DND-41 (cell line): Measurements from ENCODE around the gene USE1.

ENCODE experiments used
- ATAC-seq: fragments of 200-7000 bp; cut with Tn5 transposase; 3 replicates; pipeline ENCODE4 v1.9.1; 2021; ENCODE audit warnings: low read depth; ENCODE audit not compliant: insufficient read depth
- DNase-seq: peaks from one replicate; pipeline ENCODE4 v3.0.0-alpha.2; 2020
- H2AFZ ChIP-seq: 2 replicates; pipeline ENCODE4 v1.6.0; 2012; ENCODE audit warnings: low read depth, low read length
- H3K27ac ChIP-seq: 2 replicates; pipeline ENCODE4 v1.5.1; 2012; ENCODE audit warnings: low read length, inconsistent platforms
- H3K27me3 ChIP-seq: fragments of 200-600 bp; sonication (generic); 2 replicates; pipeline ENCODE4 v1.6.0; 2012; ENCODE audit warnings: low read length, mild to moderate bottlenecking, inconsistent platforms; ENCODE audit not compliant: insufficient read depth, poor library complexity
- H3K36me3 ChIP-seq: 2 replicates; pipeline ENCODE4 v1.5.1; 2012; ENCODE audit warnings: low read length, inconsistent platforms; ENCODE audit not compliant: insufficient read depth
- H3K4me1 ChIP-seq: 2 replicates; pipeline ENCODE4 v1.5.1; 2012; ENCODE audit warnings: mild to moderate bottlenecking, low read length; ENCODE audit not compliant: insufficient read depth
- H3K4me2 ChIP-seq: 2 replicates; pipeline ENCODE4 v1.6.0; 2012; ENCODE audit warnings: mild to moderate bottlenecking, moderate library complexity, low read length, inconsistent platforms; ENCODE audit not compliant: insufficient read depth
- H3K4me3 ChIP-seq, 2 experiments: fragments of 200-600 bp in 1 of 2; shearing (Covaris generic) in 1 of 2; 2 replicates each; pipeline ENCODE4 v1.5.1; 2012 to 2016; ENCODE audit warnings: inconsistent platforms in 2 of 2, low read length in 2 of 2, mild to moderate bottlenecking in 2 of 2, low read depth in 1 of 2, moderate library complexity in 1 of 2
- H3K79me2 ChIP-seq: 2 replicates; pipeline ENCODE4 v1.6.0; 2012; ENCODE audit warnings: low read length, inconsistent platforms; ENCODE audit not compliant: insufficient read depth
- H3K9ac ChIP-seq: 2 replicates; pipeline ENCODE4 v1.6.0; 2012; ENCODE audit warnings: low read depth, mild to moderate bottlenecking, inconsistent platforms, low read length, moderate library complexity
- H3K9me3 ChIP-seq: 2 replicates; pipeline ENCODE4 v1.5.1; 2012; ENCODE audit warnings: low read length, moderate library complexity, mild to moderate bottlenecking, inconsistent platforms; ENCODE audit not compliant: insufficient read depth, severe bottlenecking
- H4K20me1 ChIP-seq: 2 replicates; pipeline ENCODE4 v1.6.0; 2012; ENCODE audit warnings: low read length; ENCODE audit not compliant: insufficient read depth
- EZH2 ChIP-seq: IDR thresholded peaks from 3 replicates; pipeline ENCODE4 v1.6.1; 2012; ENCODE audit warnings: borderline replicate concordance, low read depth, mild to moderate bottlenecking, moderate library complexity, low read length, inconsistent platforms; ENCODE audit not compliant: severe bottlenecking
- TF ChIP-seq, protein P1 (sequence below): IDR thresholded peaks from 2 replicates; pipeline ENCODE4 v1.5.1; 2012; ENCODE audit warnings: borderline replicate concordance, low read length, moderate library complexity, mild to moderate bottlenecking; ENCODE audit not compliant: poor library complexity, severe bottlenecking; ENCODE audit errors: extremely low read depth

The USE1 gene

DNA sequence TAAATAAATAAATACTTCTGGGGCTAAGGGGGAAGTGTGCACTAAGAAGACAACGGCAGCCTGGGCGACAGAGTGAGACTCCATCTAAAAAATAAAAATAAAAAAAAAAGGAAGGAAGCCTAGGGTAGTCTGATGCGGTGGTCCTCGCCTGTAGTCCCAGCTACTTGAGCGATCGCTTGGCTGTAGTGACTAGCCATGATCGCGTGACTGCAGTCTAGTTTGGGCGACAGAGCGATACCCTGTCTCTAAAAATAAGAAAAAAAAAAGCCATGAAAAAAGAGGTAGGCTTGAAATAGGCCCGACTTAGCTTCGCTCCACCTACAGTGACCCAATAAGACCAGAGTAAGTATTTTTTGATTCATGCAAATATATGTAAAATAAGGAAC lies 51.4 kb downstream of the USE1 start:
- DNase-seq = no peak
- Histone ChIP-seq H3K9ac (no peak overlapping the region), H3K4me2 (peak overlapping the region; percentile 20; the same call in 1 of the 2 replicates), H4K20me1 (no peaks in the 10 kb centered on the region), H3K27me3 (no peaks in the 10 kb centered on the region), H2AFZ (peak overlapping the region; percentile 21), H3K79me2 (peaks cover 21% of the 10 kb centered on the region), H3K27ac (no peak overlapping the region), H3K36me3 (peaks cover 21% of the 10 kb centered on the region), H3K4me3 (no peak overlapping the region), H3K4me1 (peaks cover 18% of the 10 kb centered on the region), H3K9me3 (no peaks in the 10 kb centered on the region)
- TF ChIP-seq, protein P1, sequence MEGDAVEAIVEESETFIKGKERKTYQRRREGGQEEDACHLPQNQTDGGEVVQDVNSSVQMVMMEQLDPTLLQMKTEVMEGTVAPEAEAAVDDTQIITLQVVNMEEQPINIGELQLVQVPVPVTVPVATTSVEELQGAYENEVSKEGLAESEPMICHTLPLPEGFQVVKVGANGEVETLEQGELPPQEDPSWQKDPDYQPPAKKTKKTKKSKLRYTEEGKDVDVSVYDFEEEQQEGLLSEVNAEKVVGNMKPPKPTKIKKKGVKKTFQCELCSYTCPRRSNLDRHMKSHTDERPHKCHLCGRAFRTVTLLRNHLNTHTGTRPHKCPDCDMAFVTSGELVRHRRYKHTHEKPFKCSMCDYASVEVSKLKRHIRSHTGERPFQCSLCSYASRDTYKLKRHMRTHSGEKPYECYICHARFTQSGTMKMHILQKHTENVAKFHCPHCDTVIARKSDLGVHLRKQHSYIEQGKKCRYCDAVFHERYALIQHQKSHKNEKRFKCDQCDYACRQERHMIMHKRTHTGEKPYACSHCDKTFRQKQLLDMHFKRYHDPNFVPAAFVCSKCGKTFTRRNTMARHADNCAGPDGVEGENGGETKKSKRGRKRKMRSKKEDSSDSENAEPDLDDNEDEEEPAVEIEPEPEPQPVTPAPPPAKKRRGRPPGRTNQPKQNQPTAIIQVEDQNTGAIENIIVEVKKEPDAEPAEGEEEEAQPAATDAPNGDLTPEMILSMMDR = no peak
- TF ChIP-seq EZH2 = no peak
- ATAC-seq = no peak

DNA sequence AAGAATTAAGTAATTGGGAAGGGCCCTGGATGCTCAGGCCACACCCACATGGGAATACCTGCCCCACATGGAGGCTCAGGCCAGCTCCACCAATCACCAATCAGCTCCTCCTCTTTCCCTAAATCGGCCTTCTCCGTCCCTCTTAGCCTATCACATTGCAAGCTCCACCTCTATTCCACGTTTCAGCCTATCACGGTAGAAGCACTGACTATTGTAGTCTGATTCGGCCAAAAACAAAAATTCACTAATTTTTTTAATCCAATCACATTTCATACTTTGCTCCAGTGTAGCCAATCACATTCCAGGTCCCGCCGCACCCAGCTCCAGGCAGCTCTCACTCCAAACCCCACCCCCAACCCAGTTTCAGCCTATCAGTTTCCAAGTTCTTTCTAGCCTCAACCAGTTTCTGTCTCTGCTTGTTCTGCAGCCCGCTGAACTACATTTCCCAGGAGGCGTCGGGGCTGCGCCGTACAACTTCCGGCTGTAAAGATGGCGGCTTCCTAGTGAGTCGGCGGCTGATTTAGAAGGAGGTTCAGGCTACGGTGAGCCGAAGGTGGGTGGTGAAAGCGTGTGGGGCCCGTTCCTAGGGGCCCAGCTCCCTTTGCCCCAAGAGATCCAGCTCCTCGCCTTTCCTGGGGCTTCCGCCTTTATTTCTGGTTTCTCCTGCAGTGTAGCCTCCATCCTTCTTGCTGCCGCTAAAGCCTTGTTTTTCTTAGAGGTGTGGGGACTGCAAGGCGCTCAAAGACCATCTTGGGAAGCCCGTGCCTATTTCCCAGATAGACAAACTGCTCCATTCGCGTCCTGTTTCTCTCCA lies 52.0 kb downstream of the USE1 start, which contains the start of gene BABAM1:
BABAM1 (plus strand) TSS at position 469 of the 814 bp plus-strand sequence. CDS start 1,364 bp downstream, outside the sequence.
- H3K79me2 ChIP-seq = peaks cover 21% of the 10 kb centered on the region
- H3K4me1 ChIP-seq = peaks cover 18% of the 10 kb centered on the region
- peak within 1 kb of the TSS; percentile 68 for H3K9ac ChIP-seq
- no peaks in the 10 kb centered on the region for H3K27me3 ChIP-seq
- no peaks in the 10 kb centered on the region for H3K9me3 ChIP-seq
- peak within 1 kb of the TSS; percentile 80 for H3K27ac ChIP-seq
- H3K36me3 ChIP-seq = peaks cover 26% of the 10 kb centered on the region
- ATAC-seq (peak; percentile 96), DNase-seq (peak; percentile 98)
- TF ChIP-seq, protein P1 = no peak
- TF ChIP-seq EZH2 = no peak
- peak within 1 kb of the TSS; percentile 95 for H3K4me2 ChIP-seq
- peak within 1 kb of the TSS; percentile 86 for H2AFZ ChIP-seq
- no peaks in the 10 kb centered on the region for H4K20me1 ChIP-seq
- peak within 1 kb of the TSS; percentile 75 to 88 for H3K4me3 ChIP-seq

DNA sequence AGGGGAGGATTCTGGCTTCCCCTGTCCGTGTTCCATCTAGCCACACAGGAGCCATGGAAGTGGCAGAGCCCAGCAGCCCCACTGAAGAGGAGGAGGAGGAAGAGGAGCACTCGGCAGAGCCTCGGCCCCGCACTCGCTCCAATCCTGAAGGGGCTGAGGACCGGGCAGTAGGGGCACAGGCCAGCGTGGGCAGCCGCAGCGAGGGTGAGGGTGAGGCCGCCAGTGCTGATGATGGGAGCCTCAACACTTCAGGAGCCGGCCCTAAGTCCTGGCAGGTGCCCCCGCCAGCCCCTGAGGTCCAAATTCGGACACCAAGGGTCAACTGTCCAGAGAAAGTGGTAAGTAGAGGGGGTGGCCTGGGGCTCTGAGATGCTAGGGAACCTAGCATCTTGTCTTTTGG lies 53.6 kb downstream of the USE1 start:
- peak overlapping the region; percentile 95 for H3K4me2 ChIP-seq
- H2AFZ ChIP-seq = no peak overlapping the region
- DNase-seq = no peak
- peaks cover 33% of the 10 kb centered on the region for H3K36me3 ChIP-seq
- H3K27ac ChIP-seq = 0 out of 2 replicates have a peak overlapping the region, but pooled peaks have one; percentile 34
- H3K4me1 ChIP-seq = peaks cover 18% of the 10 kb centered on the region
- H4K20me1 ChIP-seq = no peaks in the 10 kb centered on the region; the same call in 1 of the 2 replicates
- no peaks in the 10 kb centered on the region for H3K27me3 ChIP-seq
- H3K9me3 ChIP-seq = no peaks in the 10 kb centered on the region
- H3K79me2 ChIP-seq = peaks cover 21% of the 10 kb centered on the region
- TF ChIP-seq, protein P1 = no peak
- TF ChIP-seq EZH2 = no peak
- H3K9ac ChIP-seq = peak overlapping the region; percentile 68
- no peak for ATAC-seq
- peak overlapping the region in 1 of 2 experiments; percentile 75; a peak in 2 of 4 replicates for H3K4me3 ChIP-seq
